Activated CD8-positive, alpha-beta T cell treated with anti-CD3 and anti-CD28 coated beads for 36 hours (primary cell): ENCODE results near the gene PLSCR1. TPM values are rescaled to one million over a fixed set of nuclear protein-coding genes. Genes with fewer than 3 reads are reported as not detected.

Experiments used
- ATAC-seq: fragments of 200-7000 bp; cut with Tn5 transposase; one replicate; pipeline ENCODE4 v1.10.0; 2021; ENCODE audit warnings: mild to moderate bottlenecking, moderate library complexity
- CTCF ChIA-PET: fragments of 350-600 bp; sonication (Branson Sonifier 250); formaldehyde crosslinking; loops from one replicate; lab custom pipeline; 2021; ENCODE audit warnings: antibody characterized with exemption; lab: Charles Lee
- POLR2A ChIA-PET: fragments of 350-600 bp; sonication (Branson Sonifier 250); formaldehyde crosslinking; loops from one replicate; lab custom pipeline; 2021; ENCODE audit warnings: antibody characterized with exemption; lab: Charles Lee
- DNase-seq: peaks from one replicate; pipeline ENCODE4 v3.0.0-alpha.2; 2020
- H3K27ac Mint-ChIP-seq: one replicate; pipeline ENCODE4 v1.8.0; 2021; ENCODE audit warnings: mild to moderate bottlenecking, mixed read lengths
- H3K27me3 Mint-ChIP-seq: one replicate; pipeline ENCODE4 v1.8.0; 2021; ENCODE audit warnings: mixed read lengths
- H3K36me3 Mint-ChIP-seq: one replicate; pipeline ENCODE4 v1.8.0; 2021; ENCODE audit warnings: low read depth, mixed read lengths
- H3K4me1 Mint-ChIP-seq: one replicate; pipeline ENCODE4 v1.8.0; 2021; ENCODE audit warnings: low read depth, mixed read lengths
- H3K4me3 Mint-ChIP-seq: one replicate; pipeline ENCODE4 v1.8.0; 2021; ENCODE audit warnings: mild to moderate bottlenecking, moderate library complexity, mixed read lengths
- H3K9me3 Mint-ChIP-seq: one replicate; pipeline ENCODE4 v1.8.0; 2021; ENCODE audit warnings: mixed read lengths
- intact Hi-C: fragments of 100-400 bp; cut with micrococcal nuclease; formaldehyde crosslinking; loops from one replicate; pipeline ENCODE4 v1.10.0; 2022
- total RNA-seq, 2 experiments: library from RNA; stranded (reverse); gene quantifications; one replicate each; pipeline ENCODE4 v1.2.3, GENCODE V29; 2021
- TF ChIP-seq, protein P1 (sequence below): fragments of 200-600 bp; IDR thresholded peaks from one replicate; pipeline ENCODE4 v1.8.0; 2022; ENCODE audit warnings: antibody characterized with exemption, mild to moderate bottlenecking

Gene PLSCR1
- total RNA-seq, 2 experiments from 2014 or later = 36.4 to 38.9 TPM

DNA sequence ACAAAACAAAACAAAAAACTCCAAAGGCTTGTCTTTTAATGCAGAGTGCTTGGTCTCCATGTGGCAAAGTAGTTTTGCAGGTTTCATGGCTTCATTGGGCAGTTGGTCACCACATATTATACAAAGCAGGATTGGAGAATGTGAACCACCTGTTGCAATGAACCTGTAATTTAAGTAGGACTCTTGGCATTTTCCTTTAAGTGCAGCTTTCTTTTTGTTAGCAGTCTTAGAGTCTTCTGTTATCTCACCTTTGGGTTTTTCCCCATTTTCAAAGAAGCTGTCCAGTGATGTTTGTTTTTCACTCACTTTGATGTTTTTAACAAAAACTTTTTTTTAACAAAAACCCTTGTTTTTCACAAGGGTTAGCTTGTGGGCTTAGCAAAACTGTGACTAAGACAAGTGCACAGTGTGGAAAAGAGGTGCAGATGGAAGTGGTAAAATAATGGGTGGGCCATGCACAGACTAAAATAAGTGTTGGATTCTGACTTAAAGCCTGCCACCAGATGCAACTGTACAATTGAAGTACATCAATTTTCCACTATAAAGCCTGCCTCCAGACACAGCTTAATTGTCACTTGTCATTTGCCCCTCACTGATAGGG lies 2.9 kb upstream of the PLSCR1 start:
- ChIA-PET CTCF (no interaction called here), POLR2A (no interaction called here)
- peaks cover 2% of the 10 kb centered on the region for H3K36me3 Mint-ChIP-seq
- DNase-seq (peak; percentile 7), ATAC-seq (peak; percentile 12)
- H3K27me3 Mint-ChIP-seq = no peaks in the 10 kb centered on the region
- intact Hi-C loops = no loop called here
- H3K4me3 Mint-ChIP-seq = no peak overlapping the region
- H3K9me3 Mint-ChIP-seq = no peaks in the 10 kb centered on the region
- no peak overlapping the region for H3K27ac Mint-ChIP-seq
- TF ChIP-seq, protein P1, sequence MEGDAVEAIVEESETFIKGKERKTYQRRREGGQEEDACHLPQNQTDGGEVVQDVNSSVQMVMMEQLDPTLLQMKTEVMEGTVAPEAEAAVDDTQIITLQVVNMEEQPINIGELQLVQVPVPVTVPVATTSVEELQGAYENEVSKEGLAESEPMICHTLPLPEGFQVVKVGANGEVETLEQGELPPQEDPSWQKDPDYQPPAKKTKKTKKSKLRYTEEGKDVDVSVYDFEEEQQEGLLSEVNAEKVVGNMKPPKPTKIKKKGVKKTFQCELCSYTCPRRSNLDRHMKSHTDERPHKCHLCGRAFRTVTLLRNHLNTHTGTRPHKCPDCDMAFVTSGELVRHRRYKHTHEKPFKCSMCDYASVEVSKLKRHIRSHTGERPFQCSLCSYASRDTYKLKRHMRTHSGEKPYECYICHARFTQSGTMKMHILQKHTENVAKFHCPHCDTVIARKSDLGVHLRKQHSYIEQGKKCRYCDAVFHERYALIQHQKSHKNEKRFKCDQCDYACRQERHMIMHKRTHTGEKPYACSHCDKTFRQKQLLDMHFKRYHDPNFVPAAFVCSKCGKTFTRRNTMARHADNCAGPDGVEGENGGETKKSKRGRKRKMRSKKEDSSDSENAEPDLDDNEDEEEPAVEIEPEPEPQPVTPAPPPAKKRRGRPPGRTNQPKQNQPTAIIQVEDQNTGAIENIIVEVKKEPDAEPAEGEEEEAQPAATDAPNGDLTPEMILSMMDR = no peak
- H3K4me1 Mint-ChIP-seq = peaks cover 46% of the 10 kb centered on the region

DNA sequence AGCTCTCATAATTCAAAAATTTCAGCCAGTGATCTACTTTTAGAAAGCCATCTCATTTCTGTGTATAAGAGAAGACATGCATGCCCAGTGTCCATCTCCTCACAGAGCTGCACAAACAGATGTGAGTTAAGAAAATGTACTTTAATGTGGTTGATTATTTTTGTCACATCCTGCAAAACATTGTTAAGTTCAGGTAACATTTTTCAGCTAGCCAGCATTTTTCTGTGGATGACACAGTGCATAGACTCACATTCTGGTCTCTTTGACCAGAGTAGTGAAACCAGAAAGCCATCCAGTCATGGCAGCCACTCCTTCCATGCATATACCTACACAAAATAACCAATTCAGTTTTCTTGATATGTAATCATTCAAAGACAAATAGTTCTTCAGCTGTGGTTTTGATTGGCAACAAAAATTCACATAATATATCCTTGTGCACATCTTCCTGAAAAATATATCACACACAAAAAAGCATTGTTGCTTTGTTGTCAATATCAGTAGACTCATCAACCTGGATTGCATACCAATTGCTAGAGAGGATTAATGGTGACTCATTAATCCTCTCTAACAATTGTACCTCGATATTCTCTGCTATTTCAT lies 2.1 kb upstream of the PLSCR1 start:
- ChIA-PET CTCF (no interaction called here), POLR2A (no interaction called here)
- no peaks in the 10 kb centered on the region for H3K27me3 Mint-ChIP-seq

DNA sequence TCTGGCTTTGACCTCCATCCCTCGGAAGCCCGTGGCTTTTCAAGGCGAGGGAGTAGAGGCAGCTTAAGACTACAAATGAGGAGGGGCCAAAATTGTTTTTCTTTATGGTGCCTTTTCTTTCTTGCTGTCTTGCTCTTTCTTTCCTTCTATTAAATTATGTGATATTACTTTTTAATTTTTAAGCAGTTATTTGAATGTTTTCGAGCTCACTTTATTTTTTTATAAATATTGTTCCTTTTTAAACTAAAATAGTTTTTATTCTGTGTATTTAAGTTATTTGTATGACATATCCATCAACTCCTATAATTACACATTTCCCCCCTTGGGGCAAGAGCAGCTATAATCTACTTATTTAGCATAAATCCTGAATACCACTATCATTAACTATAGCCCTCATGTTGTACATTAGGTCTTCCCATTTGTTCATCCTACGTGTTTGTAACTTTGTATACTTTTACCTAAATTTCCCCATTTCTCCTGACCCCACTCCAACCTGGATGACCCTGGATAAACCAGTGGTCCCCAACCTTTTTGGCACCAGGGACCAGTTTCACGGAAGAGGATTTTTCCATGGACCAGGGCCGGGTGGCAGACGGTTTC lies 622 bp upstream of the PLSCR1 start:
- peak overlapping the region; percentile 90 for H3K27ac Mint-ChIP-seq
- intact Hi-C loops = loop anchor here (5.0 kb wide), 1 partner anchor 43 kb away; no protein-coding TSS in a partner anchor
- H3K27me3 Mint-ChIP-seq = no peaks in the 10 kb centered on the region
- CTCF ChIA-PET = no interaction called here
- H3K9me3 Mint-ChIP-seq = no peaks in the 10 kb centered on the region
- POLR2A ChIA-PET = interaction anchor here (1.1 to 1.2 kb wide), 3 partner anchors 14 to 43 kb away, joined by 3 to 5 read pairs (median 4); no protein-coding TSS in a partner anchor
- TF ChIP-seq, protein P1 = no peak
- H3K4me3 Mint-ChIP-seq = peak overlapping the region; percentile 87
- DNase-seq = no peak
- H3K4me1 Mint-ChIP-seq = peaks cover 56% of the 10 kb centered on the region
- no peak for ATAC-seq
- H3K36me3 Mint-ChIP-seq = peaks cover 14% of the 10 kb centered on the region

More for the DNA sequence above, 2.1 kb upstream of the PLSCR1 start:
- TF ChIP-seq, protein P1 = no peak
- DNase-seq (no peak), ATAC-seq (no peak)
- H3K27ac Mint-ChIP-seq = no peak overlapping the region
- H3K4me1 Mint-ChIP-seq = peaks cover 54% of the 10 kb centered on the region
- H3K9me3 Mint-ChIP-seq = no peaks in the 10 kb centered on the region
- no peak overlapping the region for H3K4me3 Mint-ChIP-seq
- H3K36me3 Mint-ChIP-seq = peaks cover 10% of the 10 kb centered on the region
- intact Hi-C loops = no loop called here

DNA sequence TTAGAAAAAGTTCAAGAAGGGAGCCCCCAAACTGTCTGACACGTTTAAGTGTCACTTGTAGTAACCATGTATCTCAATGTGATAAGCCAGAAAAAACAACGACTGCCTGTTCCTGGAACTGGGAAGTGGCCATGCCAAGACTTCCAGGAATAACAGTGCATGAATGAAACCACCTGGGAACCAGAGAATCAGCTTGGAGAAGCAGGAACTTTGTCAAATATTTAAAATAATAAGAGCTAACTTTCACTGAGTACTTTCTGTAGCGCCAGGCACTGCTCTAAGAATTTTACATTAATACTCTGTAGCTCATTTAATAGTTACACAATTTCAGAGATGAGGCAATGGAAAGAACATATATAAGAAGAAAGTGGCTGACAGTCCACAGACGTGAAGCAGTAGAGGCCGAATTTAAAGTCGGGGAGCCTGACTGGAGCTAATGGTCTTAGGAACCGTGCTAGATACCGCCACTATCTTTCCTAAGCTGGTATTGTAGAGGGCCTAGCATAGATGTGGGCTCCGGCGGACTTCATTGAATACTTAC lies 876 bp downstream of the PLSCR1 start:
- TF ChIP-seq, protein P1 = no peak
- H3K4me1 Mint-ChIP-seq = peaks cover 59% of the 10 kb centered on the region
- ATAC-seq (no peak), DNase-seq (no peak)
- peak overlapping the region; percentile 90 for H3K27ac Mint-ChIP-seq
- peaks cover 19% of the 10 kb centered on the region for H3K36me3 Mint-ChIP-seq
- ChIA-PET CTCF (interaction anchor here (0.9 to 1.7 kb wide), 5 partner anchors 23 to 74 kb away, joined by 3 to 5 read pairs (median 3); partner anchors contain the start of gene PLSCR2), POLR2A (interaction anchor here (0.9 to 1.4 kb wide), 5 partner anchors 11 to 73 kb away, joined by 3 to 4 read pairs (median 4); no protein-coding TSS in a partner anchor)
- no peaks in the 10 kb centered on the region for H3K27me3 Mint-ChIP-seq
- H3K4me3 Mint-ChIP-seq = peak overlapping the region; percentile 87
- intact Hi-C loops = loop anchor here (5.0 kb wide), 1 partner anchor 41 kb away; no protein-coding TSS in a partner anchor
- no peaks in the 10 kb centered on the region for H3K9me3 Mint-ChIP-seq
